Spinal cord (tissue), 10 donors: Measurements from ENCODE around the gene ANAPC16. TPM values are rescaled to one million over a fixed set of nuclear protein-coding genes. Genes with fewer than 3 reads are reported as not detected.

Source experiments
- DNase-seq, 6 donors: peaks; one replicate each; pipeline versions ENCODE4 v3.0.0 to v3.0.0-alpha.2; 2013 to 2015; ENCODE audit warnings: low spot score in 6 of 6, low read depth in 4 of 6
- H3K27ac ChIP-seq: one replicate; pipeline ENCODE4 v1.5.1; 2013; ENCODE audit warnings: low read depth, low read length, control low read depth
- H3K27me3 ChIP-seq: one replicate; pipeline ENCODE4 v1.6.1; 2013; ENCODE audit warnings: low read length; ENCODE audit not compliant: control insufficient read depth, insufficient read depth
- H3K36me3 ChIP-seq: one replicate; pipeline ENCODE4 v1.6.1; 2013; ENCODE audit warnings: low read length; ENCODE audit not compliant: control insufficient read depth, insufficient read depth
- H3K4me1 ChIP-seq: one replicate; pipeline ENCODE4 v1.6.1; 2013; ENCODE audit warnings: low read length; ENCODE audit not compliant: control insufficient read depth, insufficient read depth
- H3K4me3 ChIP-seq: one replicate; pipeline ENCODE4 v1.5.1; 2013; ENCODE audit warnings: low read depth, low read length, control low read depth
- H3K9me3 ChIP-seq: one replicate; pipeline ENCODE4 v1.6.1; 2013; ENCODE audit warnings: low read length; ENCODE audit not compliant: control insufficient read depth, insufficient read depth
- WGBS: methylation state at CpG from one replicate; pipeline ENCODE4 v1.1.5; 2013; ENCODE audit warnings: missing lambda C conversion rate; ENCODE audit not compliant: insufficient coverage; 5-methylcytosine and 5-hydroxymethylcytosine counted together
- polyA plus RNA-seq, 2 donors: library from polyadenylated mRNA; unstranded; fragments of 120-200 nt; gene quantifications; one replicate each; pipeline ENCODE4 v1.2.1, GENCODE V29; 2013; ENCODE audit not compliant: insufficient read length in 2 of 2
- total RNA-seq, 2 donors: library from RNA; depleted of rRNA in 1 of 2; stranded (reverse); fragments of 120-200 nt in 1 of 2; fragments of >200 nt in 1 of 2; gene quantifications; one replicate each; pipeline versions ENCODE4 v1.2.3 to v1.2.4, GENCODE V29; 2013 to 2014
- donor health status: healthy.

The ANAPC16 gene
- total and polyA plus RNA-seq, 4 donors: 57.7 to 88.7 (median 76.5) TPM

GRCh38 chr10:72238392-72239175 is 22.8 kb downstream of the ANAPC16 start:
- H3K4me3 ChIP-seq: no peak overlapping the region
- DNase-seq: no peak
- 94% methylated on average over 9 of the region's 13 CpGs for WGBS
- peaks cover 18% of the 10 kb centered on the region for H3K36me3 ChIP-seq
- H3K9me3 ChIP-seq: no peaks in the 10 kb centered on the region
- no peaks in the 10 kb centered on the region for H3K27me3 ChIP-seq
- H3K27ac ChIP-seq: no peak overlapping the region
- H3K4me1 ChIP-seq: peaks cover 19% of the 10 kb centered on the region

GRCh38 chr10:72239409-72239808 is 23.6 kb downstream of the ANAPC16 start:
- Histone ChIP-seq H3K4me3 (no peak overlapping the region), H3K27ac (no peak overlapping the region), H3K27me3 (no peaks in the 10 kb centered on the region), H3K36me3 (peaks cover 12% of the 10 kb centered on the region), H3K9me3 (no peaks in the 10 kb centered on the region), H3K4me1 (peaks cover 27% of the 10 kb centered on the region)
- no CpG with 5 or more reads among the region's 1 CpG for WGBS
- DNase-seq: no peak

- 100% methylated on average over 4 of the region's 7 CpGs for WGBS
- Histone ChIP-seq H3K9me3 (no peaks in the 10 kb centered on the region), H3K27ac (no peak overlapping the region), H3K4me1 (peaks cover 35% of the 10 kb centered on the region), H3K4me3 (no peak overlapping the region), H3K36me3 (peaks cover 9% of the 10 kb centered on the region), H3K27me3 (no peaks in the 10 kb centered on the region)
- DNase-seq: no peak
Observed at GRCh38 chr10:72240371-72240770, 24.6 kb downstream of the ANAPC16 start.

GRCh38 chr10:72241691-72242252 is 26.0 kb downstream of the ANAPC16 start:
- Histone ChIP-seq H3K9me3 (no peaks in the 10 kb centered on the region), H3K4me3 (no peak overlapping the region), H3K4me1 (peaks cover 40% of the 10 kb centered on the region), H3K27me3 (no peaks in the 10 kb centered on the region), H3K36me3 (peaks cover 3% of the 10 kb centered on the region), H3K27ac (no peak overlapping the region)
- 94% methylated on average over 7 of the region's 8 CpGs for WGBS
- DNase-seq: no peak

- DNase-seq: peak in 2 of 6 donors; percentile 68 to 80
- no peaks in the 10 kb centered on the region for H3K36me3 ChIP-seq
- H3K9me3 ChIP-seq: no peaks in the 10 kb centered on the region
- H3K27ac ChIP-seq: peak overlapping the region; percentile 73
- H3K27me3 ChIP-seq: no peaks in the 10 kb centered on the region
- 38% methylated on average over 4 of the region's 4 CpGs for WGBS
- H3K4me1 ChIP-seq: peaks cover 46% of the 10 kb centered on the region
- no peak overlapping the region for H3K4me3 ChIP-seq
Observed at GRCh38 chr10:72242675-72243074, 26.9 kb downstream of the ANAPC16 start.

- Histone ChIP-seq H3K4me1 (peaks cover 58% of the 10 kb centered on the region), H3K9me3 (no peaks in the 10 kb centered on the region), H3K36me3 (no peaks in the 10 kb centered on the region), H3K27ac (peak overlapping the region; percentile 90), H3K4me3 (no peak overlapping the region), H3K27me3 (no peaks in the 10 kb centered on the region)
- WGBS: 96% methylated on average over 4 of the region's 11 CpGs
- DNase-seq: peak in 2 of 6 donors; percentile 68 to 80
Observed at GRCh38 chr10:72243822-72244437, 28.1 kb downstream of the ANAPC16 start.

GRCh38 chr10:72244573-72245038 is 28.8 kb downstream of the ANAPC16 start:
- no peak overlapping the region for H3K4me3 ChIP-seq
- H3K36me3 ChIP-seq: no peaks in the 10 kb centered on the region
- H3K27ac ChIP-seq: peak overlapping the region; percentile 90
- WGBS: 76% methylated on average over 4 of the region's 5 CpGs
- H3K9me3 ChIP-seq: no peaks in the 10 kb centered on the region
- no peak for DNase-seq
- no peaks in the 10 kb centered on the region for H3K27me3 ChIP-seq
- H3K4me1 ChIP-seq: peaks cover 63% of the 10 kb centered on the region

- Histone ChIP-seq H3K36me3 (no peaks in the 10 kb centered on the region), H3K27ac (peak overlapping the region; percentile 35), H3K4me1 (peaks cover 63% of the 10 kb centered on the region), H3K4me3 (no peak overlapping the region), H3K9me3 (no peaks in the 10 kb centered on the region), H3K27me3 (no peaks in the 10 kb centered on the region)
- 20% methylated on average over 3 of the region's 3 CpGs for WGBS
- DNase-seq: no peak
Observed at GRCh38 chr10:72245949-72246525, 30.2 kb downstream of the ANAPC16 start.

- no peaks in the 10 kb centered on the region for H3K27me3 ChIP-seq
- 11% methylated on average over 8 of the region's 10 CpGs for WGBS
- H3K9me3 ChIP-seq: no peaks in the 10 kb centered on the region
- H3K36me3 ChIP-seq: no peaks in the 10 kb centered on the region
- H3K4me3 ChIP-seq: peak overlapping the region; percentile 28
- DNase-seq: peak in 2 of 6 donors; percentile 80 to 84
- peak overlapping the region; percentile 96 for H3K27ac ChIP-seq
- H3K4me1 ChIP-seq: peaks cover 43% of the 10 kb centered on the region
Observed at GRCh38 chr10:72248468-72249151, 32.8 kb downstream of the ANAPC16 start.
